DMS79 treated with DMSO at 0.1 percent for 48 hours (cell line): ENCODE data around the gene ANKRD53.

Experiments
- DNase-seq: peaks from one replicate; lab custom pipeline; 2025; lab: John Stamatoyannopoulos, UW

The ANKRD53 gene

GRCh38 chr2:70978341-70979179 lies at the start of gene ANKRD53:
TSS of gene ANKRD53 (plus strand) at chr2:70978630. CDS start at chr2:70978646, 16 bp downstream.
- DNase-seq: peak; percentile 73

GRCh38 chr2:70930371-70931329 lies 47.8 kb upstream of the ANKRD53 start:
- DNase-seq: no peak

GRCh38 chr2:70931376-70932000 lies 46.9 kb upstream of the ANKRD53 start:
- no peak for DNase-seq

GRCh38 chr2:70932631-70933230 lies 45.7 kb upstream of the ANKRD53 start:
- DNase-seq: no peak

GRCh38 chr2:70934981-70935380 lies 43.4 kb upstream of the ANKRD53 start:
- no peak for DNase-seq

GRCh38 chr2:70935468-70936164 lies 42.8 kb upstream of the ANKRD53 start, which contains the start of gene ATP6V1B1:
TSS of gene ATP6V1B1 (plus strand) at chr2:70935900. CDS start at chr2:70935955, 55 bp downstream.
- peak; percentile 85 for DNase-seq

- peak; percentile 11 for DNase-seq
Measured at GRCh38 chr2:70936165-70936978, 42.1 kb upstream of the ANKRD53 start.

GRCh38 chr2:70936979-70937811 lies 41.2 kb upstream of the ANKRD53 start:
- no peak for DNase-seq

- no peak for DNase-seq
Measured at GRCh38 chr2:70937866-70938585, 40.4 kb upstream of the ANKRD53 start.

- no peak for DNase-seq
Measured at GRCh38 chr2:70938586-70938950, 39.9 kb upstream of the ANKRD53 start.

- DNase-seq: no peak
Measured at GRCh38 chr2:70939001-70939838, 39.2 kb upstream of the ANKRD53 start.

GRCh38 chr2:70939839-70940580 lies 38.4 kb upstream of the ANKRD53 start:
- DNase-seq: no peak

GRCh38 chr2:70941186-70941585 lies 37.2 kb upstream of the ANKRD53 start:
- no peak for DNase-seq

- no peak for DNase-seq
Measured at GRCh38 chr2:70941701-70942100, 36.7 kb upstream of the ANKRD53 start.

GRCh38 chr2:70942396-70943204 lies 35.8 kb upstream of the ANKRD53 start:
- no peak for DNase-seq

- DNase-seq: no peak
Measured at GRCh38 chr2:70943205-70943871, 35.1 kb upstream of the ANKRD53 start.
